Measurements from ENCODE around the gene RNF151.

GRCh38 chr16:1922357-1922756 is 44.3 kb upstream of the RNF151 start:
- TF ChIP-seq CTCF (IDR thresholded peaks at IDR 0.05; ENCODE audit: insufficient read depth, low read depth, low read length) (no peak), EZH2 (IDR thresholded peaks at IDR 0.05; ENCODE audit: insufficient read depth, low read length) (no peak)

All from astrocyte (in vitro differentiated cells and primary cell).